CD4-positive, alpha-beta T cell (primary cell): ENCODE measurements around the gene NCKAP5. TPM values are rescaled to one million over a fixed set of nuclear protein-coding genes. Genes with fewer than 3 reads are reported as not detected.

Experiments used
- ATAC-seq: fragments of 200-7000 bp; cut with Tn5 transposase; one replicate; pipeline ENCODE4 v1.10.0; 2022; ENCODE audit warnings: mild to moderate bottlenecking; ENCODE audit not compliant: poor library complexity
- CTCF ChIA-PET: fragments of 350-600 bp; sonication (Branson Sonifier 250); formaldehyde crosslinking; loops from one replicate; lab custom pipeline; 2021; ENCODE audit warnings: antibody characterized with exemption, inconsistent platforms; lab: Charles Lee
- POLR2A ChIA-PET: fragments of 350-600 bp; sonication (Branson Sonifier 250); formaldehyde crosslinking; loops from one replicate; lab custom pipeline; 2021; ENCODE audit warnings: antibody characterized with exemption, inconsistent platforms; lab: Charles Lee
- DNase-seq, 14 experiments: peaks; one replicate each; pipeline ENCODE4 v3.0.0-alpha.2; 2013 to 2020; ENCODE audit warnings: mixed read lengths in 2 of 14
- H3K27ac ChIP-seq, 2 donors: one replicate each; pipeline versions ENCODE4 v1.5.1 to v1.7.0; 2013; ENCODE audit warnings: low read length in 2 of 2, low read depth in 1 of 2, mild to moderate bottlenecking in 1 of 2
- H3K27me3 ChIP-seq, 2 experiments: 1 replicate in 1 of 2; 2 replicates in 1 of 2; pipeline versions ENCODE4 v1.6.1 to v1.7.0; 2013; ENCODE audit warnings: low read length in 2 of 2, control low read depth in 1 of 2, mild to moderate bottlenecking in 1 of 2, moderate library complexity in 1 of 2; ENCODE audit not compliant: insufficient read depth in 2 of 2, control insufficient read depth in 1 of 2
- H3K36me3 ChIP-seq: one replicate; pipeline ENCODE4 v1.6.1; 2013; ENCODE audit warnings: low read length, control low read depth; ENCODE audit not compliant: insufficient read depth
- H3K4me1 ChIP-seq: one replicate; pipeline ENCODE4 v1.6.1; 2013; ENCODE audit warnings: low read length, control low read depth; ENCODE audit not compliant: insufficient read depth
- H3K4me3 ChIP-seq: one replicate; pipeline ENCODE4 v1.5.1; 2013; ENCODE audit warnings: mild to moderate bottlenecking, low read length, moderate library complexity
- H3K9me3 ChIP-seq, 2 experiments: 1 replicate in 1 of 2; 2 replicates in 1 of 2; pipeline versions ENCODE4 v1.6.1 to v1.7.0; 2013; ENCODE audit warnings: low read length in 2 of 2, mild to moderate bottlenecking in 2 of 2, control low read depth in 1 of 2, moderate library complexity in 1 of 2; ENCODE audit not compliant: control insufficient read depth in 1 of 2, insufficient read depth in 1 of 2
- H3K27ac Mint-ChIP-seq: one replicate; pipeline ENCODE4 v1.8.0; 2020; ENCODE audit warnings: mixed read lengths
- H3K27me3 Mint-ChIP-seq: one replicate; pipeline ENCODE4 v1.8.0; 2021; ENCODE audit warnings: mixed read lengths
- H3K36me3 Mint-ChIP-seq: one replicate; pipeline ENCODE4 v1.8.0; 2021; ENCODE audit warnings: low read depth, mixed read lengths
- H3K4me1 Mint-ChIP-seq: one replicate; pipeline ENCODE4 v1.8.0; 2021; ENCODE audit warnings: low read depth, mixed read lengths
- H3K4me3 Mint-ChIP-seq: one replicate; pipeline ENCODE4 v1.8.0; 2020; ENCODE audit warnings: mild to moderate bottlenecking, mixed read lengths
- H3K9me3 Mint-ChIP-seq: one replicate; pipeline ENCODE4 v1.8.0; 2020; ENCODE audit warnings: mixed read lengths
- CTCF ChIP-seq: fragments of 200-600 bp; IDR thresholded peaks from one replicate; pipeline ENCODE4 v1.8.0; 2022; ENCODE audit warnings: antibody characterized with exemption, mild to moderate bottlenecking
- intact Hi-C, 2 experiments: fragments of 100-400 bp; cut with DNase I in 1 of 2; cut with micrococcal nuclease in 1 of 2; formaldehyde crosslinking; loops; one replicate each; pipeline versions ENCODE4 v1.15.1 to v1.9.0; 2023 to 2025; cut with DNase I, micrococcal nuclease
- total RNA-seq, 174 experiments: library from RNA in 2 of 174; stranded (reverse) in 2 of 174; gene quantifications; one replicate each; pipeline ENCODE4 v1.2.3 and lab custom pipeline; 2021 to 2026

NCKAP5 gene
- total RNA-seq, 2 experiments from 2014 or later, result not detected

GRCh38 chr2:132884292-132884691 lies 684.0 kb downstream of the NCKAP5 start:
- no peak for DNase-seq
- intact Hi-C loops, result no loop called here
- POLR2A ChIA-PET, result no interaction called here
- TF ChIP-seq CTCF, result no peak
- Mint-ChIP-seq H3K4me1 (no peaks in the 10 kb centered on the region), H3K9me3 (peaks cover 3% of the 10 kb centered on the region), H3K27me3 (no peaks in the 10 kb centered on the region), H3K27ac (no peak overlapping the region), H3K36me3 (no peaks in the 10 kb centered on the region), H3K4me3 (no peak overlapping the region)
- ATAC-seq, result no peak
- CTCF ChIA-PET, result no interaction called here
- Histone ChIP-seq H3K36me3 (no peaks in the 10 kb centered on the region), H3K27ac (no peak overlapping the region), H3K4me3 (no peak overlapping the region), H3K9me3 (peaks cover 0 to 5% of the 10 kb centered on the region in 2 experiments), H3K4me1 (no peaks in the 10 kb centered on the region), H3K27me3 (no peaks in the 10 kb centered on the region)

DNA sequence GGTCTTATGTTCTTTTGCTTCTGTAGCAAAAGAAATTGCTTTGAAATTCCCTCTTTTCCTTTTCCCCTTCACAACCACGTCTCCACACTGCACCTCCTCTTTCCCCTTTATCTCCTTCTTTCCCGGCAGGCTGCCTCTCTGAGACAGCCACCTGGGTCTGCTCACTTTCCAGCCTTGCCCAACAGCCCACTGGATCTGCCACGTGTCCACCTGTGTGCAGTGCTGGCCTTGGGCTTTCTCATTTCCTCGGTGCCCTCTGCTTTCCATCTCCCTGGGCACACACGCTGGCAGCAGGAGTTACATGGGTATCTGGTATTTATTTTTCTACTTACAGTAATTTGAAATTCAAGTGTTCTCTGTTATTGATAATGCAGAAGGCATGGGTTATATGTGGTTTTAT lies 684.8 kb downstream of the NCKAP5 start:
- Mint-ChIP-seq H3K4me1 (no peaks in the 10 kb centered on the region), H3K36me3 (no peaks in the 10 kb centered on the region), H3K4me3 (no peak overlapping the region)

DNA sequence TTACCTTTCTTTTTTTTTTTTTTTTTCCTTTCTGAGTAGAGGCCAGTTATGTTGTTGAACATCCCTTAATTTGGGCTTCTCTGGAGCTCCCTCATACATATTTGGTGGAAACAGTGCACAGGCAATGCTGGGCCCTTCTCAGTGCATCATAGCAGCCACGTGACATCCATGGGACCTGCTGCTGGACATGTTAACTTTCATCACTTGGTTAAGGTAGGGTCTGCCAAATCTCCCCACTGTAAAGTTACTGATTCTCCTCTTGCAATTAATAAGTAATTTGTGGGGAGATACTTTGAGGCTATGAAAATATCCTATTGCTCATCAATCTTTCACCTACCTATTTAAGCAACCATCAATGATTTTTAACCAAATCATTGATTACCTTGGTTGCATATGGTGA lies 686.7 kb downstream of the NCKAP5 start:
- no peak overlapping the region for H3K27ac ChIP-seq
- Mint-ChIP-seq H3K9me3 (peaks cover 2% of the 10 kb centered on the region), H3K4me3 (no peak overlapping the region), H3K4me1 (no peaks in the 10 kb centered on the region), H3K36me3 (no peaks in the 10 kb centered on the region), H3K27ac (no peak overlapping the region), H3K27me3 (no peaks in the 10 kb centered on the region)
- DNase-seq (no peak), ATAC-seq (no peak)
- no peak overlapping the region for H3K4me3 ChIP-seq
- H3K4me1 ChIP-seq, result no peaks in the 10 kb centered on the region
- peaks cover 0 to 5% of the 10 kb centered on the region in 2 experiments for H3K9me3 ChIP-seq
- ChIA-PET POLR2A (no interaction called here), CTCF (no interaction called here)
- H3K36me3 ChIP-seq, result no peaks in the 10 kb centered on the region
- H3K27me3 ChIP-seq, result no peaks in the 10 kb centered on the region
- TF ChIP-seq CTCF, result no peak
- intact Hi-C loops, result no loop called here

More for the DNA sequence above, 684.8 kb downstream of the NCKAP5 start:
- H3K9me3 Mint-ChIP-seq, result peaks cover 3% of the 10 kb centered on the region
- DNase-seq, result no peak
- intact Hi-C loops, result no loop called here
- Histone ChIP-seq H3K4me3 (no peak overlapping the region), H3K9me3 (peaks cover 0 to 5% of the 10 kb centered on the region in 2 experiments), H3K27ac (no peak overlapping the region), H3K27me3 (no peaks in the 10 kb centered on the region), H3K4me1 (no peaks in the 10 kb centered on the region), H3K36me3 (no peaks in the 10 kb centered on the region)
- ChIA-PET CTCF (no interaction called here), POLR2A (no interaction called here)
- no peak overlapping the region for H3K27ac Mint-ChIP-seq
- TF ChIP-seq CTCF, result no peak
- ATAC-seq, result no peak
- no peaks in the 10 kb centered on the region for H3K27me3 Mint-ChIP-seq
